WTC11 (cell line): ENCODE measurements around the gene SSH2. TPM values are rescaled to one million over a fixed set of nuclear protein-coding genes. Genes with fewer than 3 reads are reported as not detected.

Experiments
- ATAC-seq: fragments of 200-7000 bp; cut with Tn5 transposase; 2 replicates; pipeline ENCODE4 v1.10.0; 2021; ENCODE audit warnings: mild to moderate bottlenecking, moderate library complexity
- CTCF ChIA-PET: fragments of 300-600 bp; sonication (Branson Sonifier 250); formaldehyde crosslinking; loops from one replicate; lab custom pipeline; 2021; ENCODE audit warnings: antibody characterized with exemption; lab: Charles Lee
- POLR2A ChIA-PET: fragments of 350-600 bp; sonication (Branson Sonifier 250); formaldehyde crosslinking; loops from one replicate; lab custom pipeline; 2021; ENCODE audit warnings: antibody characterized with exemption; lab: Charles Lee
- DNase-seq: peaks from one replicate; pipeline ENCODE4 v3.0.0; 2021; ENCODE audit warnings: low spot score
- H3K27ac Mint-ChIP-seq: 2 replicates; pipeline ENCODE4 v1.8.0; 2021; ENCODE audit warnings: mixed read lengths
- H3K27me3 Mint-ChIP-seq: 2 replicates; pipeline ENCODE4 v1.8.0; 2021; ENCODE audit warnings: low read depth, mild to moderate bottlenecking, moderate library complexity, mixed read lengths
- H3K36me3 Mint-ChIP-seq: 2 replicates; pipeline ENCODE4 v1.8.0; 2021; ENCODE audit warnings: mixed read lengths
- H3K4me1 Mint-ChIP-seq: 2 replicates; pipeline ENCODE4 v1.8.0; 2022; ENCODE audit warnings: mixed read lengths
- H3K4me3 Mint-ChIP-seq: 2 replicates; pipeline ENCODE4 v1.8.0; 2021; ENCODE audit warnings: mild to moderate bottlenecking, moderate library complexity, mixed read lengths
- H3K9me3 Mint-ChIP-seq: 2 replicates; pipeline ENCODE4 v1.8.0; 2021; ENCODE audit warnings: mixed read lengths
- ARID4B ChIP-seq: sonication (generic); formaldehyde crosslinking; IDR thresholded peaks from 2 replicates; pipeline ENCODE4 v1.8.0; 2023; ENCODE audit warnings: missing genetic modification reagents, mild to moderate bottlenecking, borderline replicate concordance
- ETV6 ChIP-seq: sonication (generic); formaldehyde crosslinking; IDR thresholded peaks from 2 replicates; pipeline ENCODE4 v1.8.1; 2022; ENCODE audit warnings: mild to moderate bottlenecking, missing genetic modification reagents
- FOXJ3 ChIP-seq: sonication (generic); formaldehyde crosslinking; IDR thresholded peaks from 2 replicates; pipeline ENCODE4 v1.9.0; 2021; ENCODE audit warnings: missing genetic modification reagents, mild to moderate bottlenecking, borderline replicate concordance
- GTF2I ChIP-seq: fragments of 250-450 bp; sonication (Bioruptor Pico); conservative IDR thresholded peaks from 2 replicates; pipeline ENCODE4 v1.4.0; 2021; ENCODE audit warnings: mild to moderate bottlenecking
- KAT7 ChIP-seq: sonication (generic); formaldehyde crosslinking; IDR thresholded peaks from 2 replicates; pipeline ENCODE4 v1.8.1; 2023; ENCODE audit warnings: missing genetic modification reagents, mild to moderate bottlenecking, borderline replicate concordance
- MYBL2 ChIP-seq: sonication (generic); formaldehyde crosslinking; IDR thresholded peaks from 2 replicates; pipeline ENCODE4 v1.8.1; 2023; ENCODE audit warnings: mild to moderate bottlenecking, moderate library complexity, missing genetic modification reagents
- NR1H2 ChIP-seq: sonication (generic); formaldehyde crosslinking; IDR thresholded peaks from 2 replicates; pipeline ENCODE4 v1.9.0; 2021; ENCODE audit warnings: mild to moderate bottlenecking, moderate library complexity, missing genetic modification reagents
- RELA ChIP-seq: sonication (generic); formaldehyde crosslinking; IDR thresholded peaks from 2 replicates; pipeline ENCODE4 v1.8.1; 2022; ENCODE audit warnings: missing genetic modification reagents, mild to moderate bottlenecking, borderline replicate concordance
- TP53 ChIP-seq: sonication (generic); formaldehyde crosslinking; IDR thresholded peaks from 2 replicates; pipeline ENCODE4 v1.8.1; 2023; ENCODE audit warnings: mild to moderate bottlenecking, missing genetic modification reagents
- ZBTB43 ChIP-seq: sonication (generic); formaldehyde crosslinking; IDR thresholded peaks from 2 replicates; pipeline ENCODE4 v1.8.1; 2023; ENCODE audit warnings: mild to moderate bottlenecking, missing genetic modification reagents
- ZNF138 ChIP-seq: sonication (generic); formaldehyde crosslinking; conservative IDR thresholded peaks from 2 replicates; pipeline ENCODE4 v1.8.1; 2022; ENCODE audit warnings: mild to moderate bottlenecking, moderate library complexity, missing genetic modification reagents
- ZNF263 ChIP-seq: sonication (generic); formaldehyde crosslinking; IDR thresholded peaks from 2 replicates; pipeline ENCODE4 v1.8.1; 2022; ENCODE audit warnings: low read depth, mild to moderate bottlenecking, moderate library complexity, missing genetic modification reagents
- ZNF425 ChIP-seq: fragments of 250-450 bp; sonication (Bioruptor Pico); conservative IDR thresholded peaks from 2 replicates; pipeline ENCODE4 v1.9.0; 2021; ENCODE audit warnings: mild to moderate bottlenecking
- ZSCAN18 ChIP-seq: fragments of 250-450 bp; sonication (Bioruptor Pico); IDR thresholded peaks from 2 replicates; pipeline ENCODE4 v2.1.2; 2022; ENCODE audit warnings: mild to moderate bottlenecking, moderate library complexity
- total RNA-seq: library from RNA; stranded (reverse); gene quantifications from 3 replicates; pipeline ENCODE4 v1.2.3, GENCODE V29; 2021
- TF ChIP-seq, protein P1 (sequence below): fragments of 250-450 bp; sonication (Bioruptor Pico); IDR thresholded peaks from 2 replicates; pipeline ENCODE4 v1.8.0; 2021; ENCODE audit warnings: mild to moderate bottlenecking
- TF ChIP-seq, protein P2 (sequence below): fragments of 250-450 bp; sonication (Bioruptor Pico); IDR thresholded peaks from 2 replicates; pipeline ENCODE4 v1.9.0; 2021; ENCODE audit warnings: mild to moderate bottlenecking
- TF ChIP-seq, protein P3 (sequence below): fragments of 200-600 bp; IDR thresholded peaks from 2 replicates; pipeline ENCODE4 v1.8.0; 2022; ENCODE audit warnings: antibody characterized with exemption

SSH2 gene
- total RNA-seq, 1 experiment from 2014 or later = 14.3 TPM

GRCh38 chr17:29715680-29716079 is 214.3 kb downstream of the SSH2 start (continued):
- TF ChIP-seq ARID4B (CRISPR knock-in tag) (no peak), ETV6 (CRISPR knock-in tag) (no peak), ZNF425 (CRISPR knock-in tag) (no peak), ZNF138 (CRISPR knock-in tag) (no peak)

DNA sequence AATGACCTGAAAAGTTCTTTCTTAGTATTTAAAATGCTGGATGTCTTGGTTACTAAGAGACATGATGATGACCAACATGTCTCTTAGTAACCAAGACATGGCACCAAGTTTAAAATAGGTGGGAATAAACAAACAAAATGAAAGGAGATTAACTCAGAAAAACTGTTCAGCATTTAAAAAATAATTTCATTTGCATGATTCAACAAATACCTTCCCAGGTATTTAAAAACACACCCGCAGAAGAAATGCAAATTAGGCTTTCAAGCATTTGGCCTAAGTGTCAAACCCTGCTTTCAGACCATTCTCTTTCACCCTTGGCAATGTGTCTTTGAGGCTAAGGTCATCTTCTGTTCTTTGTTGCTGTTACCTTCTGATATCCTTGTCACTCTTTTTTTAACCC is 215.9 kb downstream of the SSH2 start:
- CTCF ChIA-PET = no interaction called here
- DNase-seq (no peak), ATAC-seq (no peak)
- no peak overlapping the region for H3K27ac Mint-ChIP-seq
- H3K27me3 Mint-ChIP-seq = no peaks in the 10 kb centered on the region
- H3K9me3 Mint-ChIP-seq = no peaks in the 10 kb centered on the region
- H3K36me3 Mint-ChIP-seq = no peaks in the 10 kb centered on the region
- no peak overlapping the region for H3K4me3 Mint-ChIP-seq
- POLR2A ChIA-PET = no interaction called here
- H3K4me1 Mint-ChIP-seq = peaks cover 48% of the 10 kb centered on the region
- no peak for TF ChIP-seq KAT7 (CRISPR knock-in tag)
- no peak for TF ChIP-seq RELA (CRISPR knock-in tag)
- no peak for TF ChIP-seq MYBL2 (CRISPR knock-in tag)
- no peak for TF ChIP-seq GTF2I
- TF ChIP-seq, protein P1, sequence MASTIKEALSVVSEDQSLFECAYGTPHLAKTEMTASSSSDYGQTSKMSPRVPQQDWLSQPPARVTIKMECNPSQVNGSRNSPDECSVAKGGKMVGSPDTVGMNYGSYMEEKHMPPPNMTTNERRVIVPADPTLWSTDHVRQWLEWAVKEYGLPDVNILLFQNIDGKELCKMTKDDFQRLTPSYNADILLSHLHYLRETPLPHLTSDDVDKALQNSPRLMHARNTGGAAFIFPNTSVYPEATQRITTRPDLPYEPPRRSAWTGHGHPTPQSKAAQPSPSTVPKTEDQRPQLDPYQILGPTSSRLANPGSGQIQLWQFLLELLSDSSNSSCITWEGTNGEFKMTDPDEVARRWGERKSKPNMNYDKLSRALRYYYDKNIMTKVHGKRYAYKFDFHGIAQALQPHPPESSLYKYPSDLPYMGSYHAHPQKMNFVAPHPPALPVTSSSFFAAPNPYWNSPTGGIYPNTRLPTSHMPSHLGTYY (CRISPR knock-in tag) = no peak
- no peak for TF ChIP-seq ZBTB43 (CRISPR knock-in tag)
- TF ChIP-seq, protein P2, sequence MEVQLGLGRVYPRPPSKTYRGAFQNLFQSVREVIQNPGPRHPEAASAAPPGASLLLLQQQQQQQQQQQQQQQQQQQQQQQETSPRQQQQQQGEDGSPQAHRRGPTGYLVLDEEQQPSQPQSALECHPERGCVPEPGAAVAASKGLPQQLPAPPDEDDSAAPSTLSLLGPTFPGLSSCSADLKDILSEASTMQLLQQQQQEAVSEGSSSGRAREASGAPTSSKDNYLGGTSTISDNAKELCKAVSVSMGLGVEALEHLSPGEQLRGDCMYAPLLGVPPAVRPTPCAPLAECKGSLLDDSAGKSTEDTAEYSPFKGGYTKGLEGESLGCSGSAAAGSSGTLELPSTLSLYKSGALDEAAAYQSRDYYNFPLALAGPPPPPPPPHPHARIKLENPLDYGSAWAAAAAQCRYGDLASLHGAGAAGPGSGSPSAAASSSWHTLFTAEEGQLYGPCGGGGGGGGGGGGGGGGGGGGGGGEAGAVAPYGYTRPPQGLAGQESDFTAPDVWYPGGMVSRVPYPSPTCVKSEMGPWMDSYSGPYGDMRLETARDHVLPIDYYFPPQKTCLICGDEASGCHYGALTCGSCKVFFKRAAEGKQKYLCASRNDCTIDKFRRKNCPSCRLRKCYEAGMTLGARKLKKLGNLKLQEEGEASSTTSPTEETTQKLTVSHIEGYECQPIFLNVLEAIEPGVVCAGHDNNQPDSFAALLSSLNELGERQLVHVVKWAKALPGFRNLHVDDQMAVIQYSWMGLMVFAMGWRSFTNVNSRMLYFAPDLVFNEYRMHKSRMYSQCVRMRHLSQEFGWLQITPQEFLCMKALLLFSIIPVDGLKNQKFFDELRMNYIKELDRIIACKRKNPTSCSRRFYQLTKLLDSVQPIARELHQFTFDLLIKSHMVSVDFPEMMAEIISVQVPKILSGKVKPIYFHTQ (CRISPR knock-in tag) = no peak
- TF ChIP-seq ZNF263 = no peak
- TF ChIP-seq TP53 (CRISPR knock-in tag) = no peak
- TF ChIP-seq ZNF138 (CRISPR knock-in tag) = no peak
- TF ChIP-seq FOXJ3 (CRISPR knock-in tag) = no peak
- TF ChIP-seq, protein P3, sequence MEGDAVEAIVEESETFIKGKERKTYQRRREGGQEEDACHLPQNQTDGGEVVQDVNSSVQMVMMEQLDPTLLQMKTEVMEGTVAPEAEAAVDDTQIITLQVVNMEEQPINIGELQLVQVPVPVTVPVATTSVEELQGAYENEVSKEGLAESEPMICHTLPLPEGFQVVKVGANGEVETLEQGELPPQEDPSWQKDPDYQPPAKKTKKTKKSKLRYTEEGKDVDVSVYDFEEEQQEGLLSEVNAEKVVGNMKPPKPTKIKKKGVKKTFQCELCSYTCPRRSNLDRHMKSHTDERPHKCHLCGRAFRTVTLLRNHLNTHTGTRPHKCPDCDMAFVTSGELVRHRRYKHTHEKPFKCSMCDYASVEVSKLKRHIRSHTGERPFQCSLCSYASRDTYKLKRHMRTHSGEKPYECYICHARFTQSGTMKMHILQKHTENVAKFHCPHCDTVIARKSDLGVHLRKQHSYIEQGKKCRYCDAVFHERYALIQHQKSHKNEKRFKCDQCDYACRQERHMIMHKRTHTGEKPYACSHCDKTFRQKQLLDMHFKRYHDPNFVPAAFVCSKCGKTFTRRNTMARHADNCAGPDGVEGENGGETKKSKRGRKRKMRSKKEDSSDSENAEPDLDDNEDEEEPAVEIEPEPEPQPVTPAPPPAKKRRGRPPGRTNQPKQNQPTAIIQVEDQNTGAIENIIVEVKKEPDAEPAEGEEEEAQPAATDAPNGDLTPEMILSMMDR = no peak
- no peak for TF ChIP-seq NR1H2
- TF ChIP-seq ZSCAN18 (CRISPR knock-in tag) = no peak
